ENCODE data around the gene MARCO.

Gene MARCO

GRCh38 chr2:118942031-118942430, at the start of gene MARCO:
Gene MARCO, plus strand, starts transcription at chr2:118942194. Its CDS starts 107 bp downstream, at chr2:118942301.
- DNase-seq (ENCODE audit: low read depth in 3 of 3) = no peak

DNA sequence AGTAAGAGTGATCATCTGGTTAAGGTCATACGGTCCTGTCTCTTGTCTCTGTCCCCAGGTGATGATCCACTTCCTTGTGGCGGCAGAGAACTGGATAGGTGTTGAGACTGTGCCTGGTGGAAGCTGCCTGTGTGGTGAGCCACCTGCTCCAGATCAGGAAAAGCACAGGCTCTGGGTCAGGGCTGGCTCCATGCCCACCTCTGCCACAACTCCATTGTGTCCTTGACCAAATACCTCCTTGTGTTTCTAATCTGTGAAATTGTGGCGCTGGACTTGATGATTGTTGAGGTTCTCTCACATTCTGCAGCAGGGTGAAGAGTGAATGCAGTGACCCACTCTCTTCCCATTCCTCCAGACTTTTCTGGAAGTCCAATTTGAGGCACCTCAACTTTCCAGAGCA, 48.9 kb upstream of the MARCO start:
- DNase-seq (ENCODE audit: low read depth in 3 of 3) = no peak

- no peak for DNase-seq (ENCODE audit: low read depth in 3 of 3)
Observed at GRCh38 chr2:118902266-118903028, 39.5 kb upstream of the MARCO start.

- no peak for DNase-seq (ENCODE audit: low read depth in 3 of 3)
Observed at GRCh38 chr2:118903029-118903351, 39.0 kb upstream of the MARCO start.

GRCh38 chr2:118903551-118904479, 38.2 kb upstream of the MARCO start:
- no peak for DNase-seq (ENCODE audit: low read depth in 3 of 3)

DNA sequence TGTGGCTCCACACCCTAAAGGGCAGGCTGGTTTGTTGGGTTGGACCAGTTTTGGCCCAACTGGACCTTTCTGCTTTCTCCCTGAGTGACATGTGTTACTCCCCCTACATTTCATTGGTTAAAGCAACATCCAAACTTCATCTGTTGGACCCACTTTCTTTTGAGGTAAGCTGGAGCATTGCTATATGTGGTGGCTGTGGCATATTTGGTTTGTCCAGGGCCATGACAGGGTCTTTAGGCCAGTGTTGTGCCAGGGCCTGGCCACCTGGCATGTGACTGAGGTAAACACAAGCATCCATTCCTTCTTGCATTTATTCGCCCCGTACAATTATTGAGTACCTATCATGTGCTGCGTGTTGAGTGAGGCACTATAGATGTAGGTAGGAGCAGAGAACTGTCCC, 36.8 kb upstream of the MARCO start:
- DNase-seq (ENCODE audit: low read depth in 3 of 3) = no peak

DNA sequence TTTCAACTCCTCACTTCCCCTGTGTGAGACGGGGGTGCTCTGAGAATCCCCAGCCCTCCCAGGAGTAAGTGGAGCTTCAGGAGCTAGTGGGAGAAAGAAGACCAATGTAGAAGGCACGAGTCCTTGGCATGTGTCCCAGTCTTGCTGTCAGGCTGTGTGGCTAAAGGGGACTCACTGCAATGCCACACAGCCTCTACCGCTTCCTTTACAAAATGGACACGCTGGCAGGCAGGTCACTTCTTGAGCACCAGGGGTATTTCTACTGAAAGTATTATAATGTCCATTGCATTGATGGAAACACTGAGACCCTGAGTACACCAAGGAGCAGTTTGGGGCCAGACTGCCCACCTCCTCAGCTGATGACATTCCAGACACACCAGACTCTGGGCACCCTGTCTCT, 35.8 kb upstream of the MARCO start:
- DNase-seq (ENCODE audit: low read depth in 3 of 3) = no peak

- DNase-seq (ENCODE audit: low read depth in 3 of 3) = no peak
Observed at GRCh38 chr2:118907759-118908158, 34.2 kb upstream of the MARCO start.

- DNase-seq (ENCODE audit: low read depth in 3 of 3) = no peak
Observed at GRCh38 chr2:118909191-118909590, 32.8 kb upstream of the MARCO start.

- DNase-seq (ENCODE audit: low read depth in 3 of 3) = no peak
Observed at GRCh38 chr2:118911166-118911856, 30.7 kb upstream of the MARCO start.

GRCh38 chr2:118911936-118912335, 30.1 kb upstream of the MARCO start:
- no peak for DNase-seq (ENCODE audit: low read depth in 3 of 3)

- no peak for DNase-seq (ENCODE audit: low read depth in 3 of 3)
Observed at GRCh38 chr2:118913131-118913802, 28.7 kb upstream of the MARCO start.

DNA sequence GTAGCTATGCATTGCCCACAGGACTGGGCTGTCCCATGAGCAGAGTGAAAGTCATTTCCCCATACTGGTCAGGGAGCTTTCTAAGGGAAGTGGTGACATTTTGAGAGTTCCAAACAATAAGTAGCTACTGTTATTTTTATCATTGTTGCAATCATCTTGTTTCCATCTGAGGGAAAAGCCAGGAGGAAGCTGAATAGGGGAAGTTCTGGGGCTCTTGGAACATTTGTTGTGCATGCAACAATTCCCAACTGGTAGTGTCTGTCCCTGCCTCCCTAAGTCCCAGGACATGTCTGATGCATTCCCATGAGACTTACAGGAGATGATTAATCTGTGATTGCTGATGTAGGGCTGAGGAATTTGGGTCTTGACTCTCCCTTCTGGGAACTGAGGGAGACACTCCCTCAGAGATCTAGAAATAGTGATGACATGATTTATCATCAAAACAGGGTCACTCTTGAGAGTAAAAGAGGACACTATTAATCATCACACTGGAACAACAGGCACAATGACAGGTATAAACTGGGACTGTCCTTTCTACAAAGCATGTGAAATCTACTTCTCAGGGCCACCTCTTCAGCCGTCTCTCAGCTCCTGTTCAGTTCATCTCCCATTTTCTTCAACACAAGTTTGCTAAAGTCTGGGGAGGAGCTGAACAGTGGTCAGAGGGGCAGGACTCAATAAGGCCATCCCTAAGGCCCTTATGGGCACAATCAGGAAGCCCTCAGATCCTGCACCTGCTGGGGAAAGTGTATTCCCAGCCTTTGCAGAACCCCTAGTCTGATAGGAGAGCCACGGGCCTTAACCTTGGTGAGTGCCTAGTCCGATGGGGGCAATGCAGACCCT, 28.0 kb upstream of the MARCO start:
- no peak for DNase-seq (ENCODE audit: low read depth in 3 of 3)

GRCh38 chr2:118914721-118915453, 27.1 kb upstream of the MARCO start:
- DNase-seq (ENCODE audit: low read depth in 3 of 3) = no peak

GRCh38 chr2:118918017-118918416, 24.0 kb upstream of the MARCO start:
- DNase-seq (ENCODE audit: low read depth in 3 of 3) = no peak

DNA sequence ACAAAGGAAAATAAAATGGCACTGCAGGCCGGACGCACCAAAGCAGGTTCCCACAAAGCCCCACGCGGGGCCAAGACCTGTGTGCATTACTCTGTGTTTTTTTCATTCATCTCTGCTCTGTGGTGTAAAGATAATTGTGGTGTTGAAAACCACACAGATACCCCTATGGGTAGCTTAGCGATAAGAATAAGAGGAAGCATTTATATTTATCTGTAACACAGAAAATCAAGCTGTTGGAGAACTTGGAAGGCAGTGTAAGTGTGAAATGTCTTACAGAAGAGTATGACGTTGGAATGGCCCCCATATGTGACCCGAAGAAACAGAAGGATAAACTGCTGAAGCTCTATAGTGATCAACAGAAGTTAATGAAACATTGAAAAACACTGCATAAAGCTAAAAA, 20.3 kb upstream of the MARCO start:
- DNase-seq (ENCODE audit: low read depth in 3 of 3) = no peak

DNA sequence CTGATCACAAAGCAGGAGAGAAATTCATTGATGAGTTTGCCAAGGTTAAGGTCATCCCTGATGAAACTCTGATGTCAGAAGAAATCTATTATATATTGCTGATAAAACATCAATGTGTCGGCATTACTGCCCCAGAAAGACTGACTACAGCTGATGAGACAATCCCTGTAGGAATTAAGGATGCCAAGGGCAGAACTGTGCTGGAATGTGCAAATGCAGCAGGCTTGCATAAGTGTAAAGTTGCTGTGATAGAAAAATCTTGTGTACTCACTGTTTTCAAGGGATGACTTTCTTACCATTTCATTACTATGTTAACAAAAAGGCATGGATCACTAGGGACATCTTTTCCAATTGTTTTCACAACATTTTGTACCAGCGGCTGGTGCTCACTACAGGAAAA, 19.7 kb upstream of the MARCO start:
- no peak for DNase-seq (ENCODE audit: low read depth in 3 of 3)

DNA sequence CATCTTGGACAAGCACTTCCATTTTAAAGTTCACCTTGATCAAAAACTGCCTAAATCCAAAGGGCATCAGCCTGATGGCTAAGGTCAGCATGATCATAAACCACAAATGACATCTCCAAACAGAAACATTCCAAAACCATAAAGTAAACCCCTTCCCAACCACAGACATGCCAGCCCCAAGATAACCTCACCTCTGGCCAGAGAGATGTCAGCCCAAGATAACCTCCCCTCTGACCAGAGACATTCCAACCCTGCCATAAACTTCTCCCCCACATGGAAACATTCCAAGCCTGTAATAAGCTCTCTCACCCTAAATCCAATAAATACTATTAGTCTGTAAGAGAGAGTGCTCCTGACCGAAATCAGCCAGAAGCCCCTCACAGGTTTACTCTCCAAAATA, 18.6 kb upstream of the MARCO start:
- DNase-seq (ENCODE audit: low read depth in 3 of 3) = no peak

- no peak for DNase-seq (ENCODE audit: low read depth in 3 of 3)
Observed at GRCh38 chr2:118925476-118925875, 16.5 kb upstream of the MARCO start.

GRCh38 chr2:118925981-118926380, 16.0 kb upstream of the MARCO start:
- DNase-seq (ENCODE audit: low read depth in 3 of 3) = no peak

Data from stimulated activated CD4-positive, alpha-beta T cell treated with anti-CD3 and anti-CD28 coated beads, TNF-alpha, amount 100 ng/mL, for 24 hours (primary cell).